ENCODE measurements around the gene IGFN1.

Gene IGFN1

GRCh38 chr1:201186192-201186591 is 4.4 kb upstream of the IGFN1 start:
- no peak for DNase-seq

GRCh38 chr1:201189085-201189484 is 1.5 kb upstream of the IGFN1 start:
- no peak for DNase-seq

GRCh38 chr1:201190005-201190404 is 619 bp upstream of the IGFN1 start:
- no peak for DNase-seq

- no peak for DNase-seq
Measured at GRCh38 chr1:201191653-201192260, 1.1 kb downstream of the IGFN1 start.

GRCh38 chr1:201192261-201192788 is 1.7 kb downstream of the IGFN1 start:
- no peak for DNase-seq

GRCh38 chr1:201194046-201194445 is 3.4 kb downstream of the IGFN1 start:
- no peak for DNase-seq

- no peak for DNase-seq
Measured at GRCh38 chr1:201198598-201198997, 8.0 kb downstream of the IGFN1 start.

- DNase-seq = no peak
Measured at GRCh38 chr1:201205036-201205435, 14.4 kb downstream of the IGFN1 start.

- DNase-seq = no peak
Measured at GRCh38 chr1:201206176-201206575, 15.6 kb downstream of the IGFN1 start.

- DNase-seq = no peak
Measured at GRCh38 chr1:201207046-201207445, 16.4 kb downstream of the IGFN1 start.

GRCh38 chr1:201208236-201208635 is 17.6 kb downstream of the IGFN1 start:
- no peak for DNase-seq

GRCh38 chr1:201212056-201212455 is 21.4 kb downstream of the IGFN1 start:
- DNase-seq = no peak

GRCh38 chr1:201212461-201213055 is 21.9 kb downstream of the IGFN1 start:
- DNase-seq = no peak

- no peak for DNase-seq
Measured at GRCh38 chr1:201213106-201213770, 22.6 kb downstream of the IGFN1 start.

- no peak for DNase-seq
Measured at GRCh38 chr1:201213926-201214325, 23.3 kb downstream of the IGFN1 start.

- DNase-seq = no peak
Measured at GRCh38 chr1:201214461-201214860, 23.8 kb downstream of the IGFN1 start.

GRCh38 chr1:201214886-201215285 is 24.3 kb downstream of the IGFN1 start:
- DNase-seq = no peak

GRCh38 chr1:201215531-201216357 is 25.1 kb downstream of the IGFN1 start:
- no peak for DNase-seq

GRCh38 chr1:201216395-201217085 is 25.9 kb downstream of the IGFN1 start:
- no peak for DNase-seq

- no peak for DNase-seq
Measured at GRCh38 chr1:201217146-201217545, 26.5 kb downstream of the IGFN1 start.

- DNase-seq = no peak
Measured at GRCh38 chr1:201217851-201218250, 27.2 kb downstream of the IGFN1 start.

GRCh38 chr1:201218409-201218808 is 27.8 kb downstream of the IGFN1 start:
- no peak for DNase-seq

Data from NCI-H1048 (cell line).